Heart left ventricle (tissue), 16 donors: ENCODE measurements around the gene ATP6V0C. TPM values are rescaled to one million over a fixed set of nuclear protein-coding genes. Genes with fewer than 3 reads are reported as not detected.
"Not testable (repeated sequence)": the region's sequence is repeated elsewhere in the genome, so short reads cannot be mapped to it uniquely, and the experiment has no call there.

Experiments used
- ATAC-seq, 4 donors: fragments of 200-7000 bp; cut with Tn5 transposase; one replicate each; pipeline ENCODE4 v1.9.1; 2020 to 2022; ENCODE audit warnings: moderate library complexity in 4 of 4, mild to moderate bottlenecking in 3 of 4, moderate number of reproducible peaks in 1 of 4
- DNase-seq, 5 donors: peaks; one replicate each; pipeline ENCODE4 v3.0.0-alpha.2; 2020
- H3K27ac ChIP-seq, 12 donors: fragments of 200-600 bp; sonication (generic) in 4 of 12; one replicate each; pipeline versions ENCODE4 v1.5.0 to v1.8.0; 2016 to 2022; ENCODE audit warnings: mild to moderate bottlenecking in 2 of 12
- H3K27me3 ChIP-seq, 9 donors: fragments of 200-600 bp; sonication (generic) in 2 of 9; one replicate each; pipeline versions ENCODE4 v1.5.1 to v1.8.0; 2016 to 2022; ENCODE audit warnings: mild to moderate bottlenecking in 3 of 9
- H3K36me3 ChIP-seq, 9 donors: fragments of 200-600 bp; sonication (generic) in 2 of 9; one replicate each; pipeline versions ENCODE4 v1.5.0 to v1.8.0; 2018 to 2022; ENCODE audit warnings: mild to moderate bottlenecking in 2 of 9
- H3K4me1 ChIP-seq, 12 donors: fragments of 200-600 bp; sonication (generic) in 4 of 12; one replicate each; pipeline versions ENCODE4 v1.5.0 to v1.8.0; 2016 to 2022; ENCODE audit warnings: mild to moderate bottlenecking in 3 of 12
- H3K4me3 ChIP-seq, 12 donors: fragments of 200-600 bp; sonication (generic) in 4 of 12; one replicate each; pipeline versions ENCODE4 v1.5.0 to v1.8.0; 2017 to 2022; ENCODE audit warnings: mild to moderate bottlenecking in 9 of 12, moderate library complexity in 4 of 12
- H3K9me3 ChIP-seq, 12 donors: fragments of 200-600 bp; sonication (generic) in 4 of 12; one replicate each; pipeline versions ENCODE4 v1.5.0 to v1.8.0; 2016 to 2022; ENCODE audit warnings: mild to moderate bottlenecking in 1 of 12
- CTCF ChIP-seq, 12 donors: fragments of 200-600 bp; sonication (generic) in 4 of 12; IDR thresholded peaks; one replicate each; pipeline versions ENCODE4 v1.5.0 to v1.8.0; 2018 to 2022; ENCODE audit warnings: antibody characterized with exemption in 12 of 12, mild to moderate bottlenecking in 5 of 12
- WGBS, 4 donors: extraction: QIAGEN DNeasy Blood & Tissue Kit in 2 of 4; methylation state at CpG; one replicate each; pipeline versions ENCODE4 v1.1.5 to v1.1.7; 2013 to 2018; 5-methylcytosine and 5-hydroxymethylcytosine counted together
- intact Hi-C, 10 donors: fragments of 100-400 bp; cut with DNase I; formaldehyde crosslinking; loops; one replicate each; pipeline versions ENCODE4 v1.11.1 to v1.14.2; 2022
- polyA plus RNA-seq, 2 donors: library from polyadenylated mRNA; stranded (reverse); fragments of 200-250 nt; gene quantifications; one replicate each; pipeline ENCODE4 v1.2.3, GENCODE V29; 2013
- total RNA-seq, 9 donors: library from RNA; depleted of rRNA in 2 of 9; stranded (reverse); fragments of >200 nt in 2 of 9; fragmentation: NEBNext Ultra II Directional in 3 of 9; extraction: Animal tissue kit (Norgen Biotek cat#: 25700) in 3 of 9; gene quantifications; one replicate each; pipeline versions ENCODE4 v1.1.0 to v1.2.4, GENCODE V29; 2016 to 2023
- donor health status: ischemic (EF 13 %, LVEDD 7.1; RV severe dilation, severe dysfunction).
- donor health status: healthy with polysubstance abuse.
- donor health status: DM: no; HTN: yes; CAD: no.
- donor health status: DM: no; HTN: no; CAD: no.
- donor health status: ischemic (EF 25% LVEDD 6.9; RV normal size, moderate dysfunction).
- donor health status: ischemic (EF 25% LVEDD 5.7; RV mildly dilated, moderate dysfunction).
- donor health status: healthy.
- donor health status: DM: yes; HTN: yes; CAD: no.
- donor health status: ischemic (EF 35%, LVEDD 5.7; RV mildly dilated, moderate dysfunction).
- donor health status: nonischemic (EF 11% LVEDD 7.7; RV severe dilation, severe dysfunction).
- donor health status: DM: yes; HTN: yes; CAD: no.
- donor health status: PGD.
- donor health status: ischemic (EF 29% LVEDD 5.4; RV normal size, mild dysfunction).
- donor health status: nonischemic (EF 23%, LVEDD 6.1; RV moderate dilation, normal function).

ATP6V0C gene
- total and polyA plus RNA-seq, 11 donors = 61.6 to 232 (median 132) TPM

- WGBS, 4 donors = 64 to 100% methylated on average over 1 of the region's 14 CpGs; no CpG with 5 or more reads in 2 of the 4 donors
- H3K27ac ChIP-seq, intact Hi-C loops, H3K27me3 ChIP-seq, ATAC-seq, H3K36me3 ChIP-seq, H3K4me3 ChIP-seq, H3K9me3 ChIP-seq, DNase-seq: not testable (repeated sequence)
- H3K4me1 ChIP-seq = peaks cover 0 to 11% (median 0%) of the 10 kb centered on the region in 12 donors
These were observed 36.6 kb downstream of the ATP6V0C start for GRCh38 chr16:2550283-2550878.

DNA sequence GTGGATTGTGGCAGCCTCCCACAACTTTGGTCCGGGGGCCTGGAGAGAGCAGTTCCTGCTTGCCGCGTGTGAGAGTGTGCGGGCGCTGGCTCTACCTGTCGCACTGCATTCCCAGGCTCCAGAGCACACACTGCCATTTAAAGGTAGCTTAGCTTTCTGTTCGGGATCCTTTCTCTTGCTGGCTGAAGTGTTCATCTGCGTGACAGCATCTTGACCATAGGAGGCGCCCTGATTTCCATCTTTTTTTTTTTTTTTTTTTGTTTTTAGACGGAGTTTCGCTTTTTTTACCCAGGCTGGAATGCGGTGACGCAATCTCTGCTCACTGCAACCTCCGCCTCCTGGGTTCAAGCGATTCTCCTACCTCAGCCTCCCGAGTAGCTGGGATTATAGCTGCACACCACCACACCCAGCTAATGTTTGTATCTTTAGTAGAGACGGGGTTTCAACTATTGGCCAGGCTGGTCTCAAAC is 37.7 kb downstream of the ATP6V0C start:
- ATAC-seq, H3K27ac ChIP-seq, H3K9me3 ChIP-seq, H3K36me3 ChIP-seq, H3K4me3 ChIP-seq, H3K4me1 ChIP-seq, H3K27me3 ChIP-seq, intact Hi-C loops, DNase-seq: not testable (repeated sequence)
- 61 to 77% (median 71%) methylated on average over 12 to 17 of the region's 17 CpGs for whole genome bisulfite sequencing, 4 donors

GRCh38 chr16:2554709-2555425 is 41.1 kb downstream of the ATP6V0C start:
- no CpG with 5 or more reads among the region's 13 CpGs for WGBS, 4 donors

GRCh38 chr16:2557150-2557549 is 43.4 kb downstream of the ATP6V0C start:
- H3K36me3 ChIP-seq, H3K9me3 ChIP-seq, DNase-seq, intact Hi-C loops, H3K4me3 ChIP-seq, H3K27ac ChIP-seq, ATAC-seq, H3K4me1 ChIP-seq, H3K27me3 ChIP-seq: not testable (repeated sequence)
- WGBS, 4 donors = 94 to 97% methylated on average over 6 of the region's 15 CpGs; no CpG with 5 or more reads in 2 of the 4 donors

More at GRCh38 chr16:2554709-2555425, 41.1 kb downstream of the ATP6V0C start:
- DNase-seq, intact Hi-C loops, H3K27ac ChIP-seq, H3K9me3 ChIP-seq, H3K4me1 ChIP-seq, H3K36me3 ChIP-seq, H3K4me3 ChIP-seq, H3K27me3 ChIP-seq: not testable (repeated sequence)
- peak in 1 of 4 donors; percentile 37 for ATAC-seq

DNA sequence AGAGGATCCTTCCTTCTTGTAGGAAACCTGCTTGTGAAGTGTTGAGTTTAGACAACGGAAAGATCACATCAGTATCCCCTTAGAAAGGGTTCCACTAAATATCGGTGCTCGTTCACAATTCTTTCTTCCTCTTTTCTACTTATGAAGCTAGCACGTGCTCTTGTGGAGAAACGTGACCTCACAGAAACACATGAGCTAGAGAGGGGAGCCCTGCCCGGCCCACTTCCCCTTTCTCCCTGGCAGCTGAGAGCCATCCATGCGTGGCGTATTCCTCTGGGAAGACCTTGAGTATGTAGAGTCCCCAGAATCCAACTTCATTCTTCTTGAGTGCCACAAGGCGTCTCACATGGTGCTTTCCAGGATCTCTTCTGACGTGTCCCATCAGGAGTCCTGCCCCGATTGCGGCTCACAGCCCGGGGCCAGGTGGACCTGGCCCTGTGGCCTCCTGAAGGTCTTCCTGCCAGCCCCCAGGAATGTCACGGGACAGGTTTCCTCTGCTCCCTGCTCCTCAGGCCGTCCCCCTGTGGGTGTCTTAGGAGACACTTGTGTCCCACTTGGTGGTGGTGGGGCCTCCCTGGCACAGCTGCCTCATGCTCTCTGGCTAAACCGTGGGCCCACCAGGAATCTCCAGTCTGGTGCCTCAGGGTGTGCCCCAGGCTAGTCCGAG is 46.5 kb downstream of the ATP6V0C start:
- H3K4me3 ChIP-seq, intact Hi-C loops, H3K27me3 ChIP-seq, H3K27ac ChIP-seq, H3K36me3 ChIP-seq, H3K9me3 ChIP-seq, H3K4me1 ChIP-seq: not testable (repeated sequence)
- ATAC-seq = peak; percentile 45 to 80 (median 62)
- DNase-seq = peak in 1 of 5 donors; percentile 13
- 73 to 83% (median 78%) methylated on average over 8 to 9 of the region's 17 CpGs for WGBS, 4 donors

DNA sequence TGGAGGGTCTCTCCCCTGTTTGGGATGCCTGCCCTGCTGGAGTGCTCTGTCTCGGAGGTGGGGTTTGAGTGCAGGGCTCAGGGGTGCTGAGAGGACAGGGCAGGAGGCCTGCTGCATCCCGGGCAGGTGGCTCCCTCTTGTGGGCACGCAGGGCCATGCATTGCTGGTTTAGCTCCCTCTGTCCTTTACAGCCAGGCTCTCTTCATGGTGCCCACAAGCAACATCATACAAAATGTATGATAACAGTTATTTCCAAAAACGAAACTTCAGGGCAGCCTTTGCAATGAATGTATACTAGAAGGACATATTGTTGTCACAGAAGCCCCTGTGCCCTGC is 47.0 kb downstream of the ATP6V0C start:
- peak; percentile 49 to 75 (median 58) for DNase-seq
- H3K4me1 ChIP-seq, intact Hi-C loops: not testable (repeated sequence)

GRCh38 chr16:2567506-2567905 is 53.8 kb downstream of the ATP6V0C start:
- no CpG with 5 or more reads among the region's 6 CpGs for WGBS, 4 donors
- H3K36me3 ChIP-seq, H3K27ac ChIP-seq, H3K27me3 ChIP-seq, DNase-seq, H3K4me1 ChIP-seq, H3K9me3 ChIP-seq, ATAC-seq, H3K4me3 ChIP-seq, intact Hi-C loops: not testable (repeated sequence)

More for the DNA sequence above, 47.0 kb downstream of the ATP6V0C start:
- not testable (repeated sequence) for H3K27me3 ChIP-seq, H3K36me3 ChIP-seq, H3K27ac ChIP-seq, H3K4me3 ChIP-seq, H3K9me3 ChIP-seq
- 0 to 7% methylated on average over 2 of the region's 4 CpGs; no CpG with 5 or more reads in 2 of the 4 donors for WGBS, 4 donors
- peak in 11 of 12 donors; percentile 23 to 51 (median 37) for TF ChIP-seq CTCF (IDR thresholded peaks at IDR 0.05)
- peak; percentile 63 to 91 (median 78) for ATAC-seq

- H3K4me1 ChIP-seq, H3K27ac ChIP-seq, DNase-seq, H3K27me3 ChIP-seq, H3K36me3 ChIP-seq, intact Hi-C loops, H3K9me3 ChIP-seq, H3K4me3 ChIP-seq: not testable (repeated sequence)
- ATAC-seq = peak in 1 of 4 donors; percentile 17
- WGBS, 4 donors = no CpG with 5 or more reads among the region's 11 CpGs
These were observed 54.8 kb downstream of the ATP6V0C start for GRCh38 chr16:2568573-2568972.
